Stimulated activated naive CD8-positive, alpha-beta T cell treated with anti-CD3 and anti-CD28 coated beads, Interleukin-15, Interleukin-2, amounts not matched to agents 100 ng/mL and 50 ng/mL, for 24 hours (primary cell): ENCODE measurements around the gene ELMOD1.

ENCODE experiments used
- H3K27ac Mint-ChIP-seq: one replicate; pipeline ENCODE4 v1.8.0; 2021; ENCODE audit warnings: mild to moderate bottlenecking, mixed read lengths
- H3K27me3 Mint-ChIP-seq: one replicate; pipeline ENCODE4 v1.8.0; 2021; ENCODE audit warnings: mixed read lengths
- H3K36me3 Mint-ChIP-seq: one replicate; pipeline ENCODE4 v1.8.0; 2021; ENCODE audit warnings: low read depth, mixed read lengths
- H3K4me1 Mint-ChIP-seq: one replicate; pipeline ENCODE4 v1.8.0; 2021; ENCODE audit warnings: low read depth, mixed read lengths
- H3K4me3 Mint-ChIP-seq: one replicate; pipeline ENCODE4 v1.8.0; 2021; ENCODE audit warnings: mild to moderate bottlenecking, mixed read lengths
- H3K9me3 Mint-ChIP-seq: one replicate; pipeline ENCODE4 v1.8.0; 2021; ENCODE audit warnings: mixed read lengths

ELMOD1 gene

DNA sequence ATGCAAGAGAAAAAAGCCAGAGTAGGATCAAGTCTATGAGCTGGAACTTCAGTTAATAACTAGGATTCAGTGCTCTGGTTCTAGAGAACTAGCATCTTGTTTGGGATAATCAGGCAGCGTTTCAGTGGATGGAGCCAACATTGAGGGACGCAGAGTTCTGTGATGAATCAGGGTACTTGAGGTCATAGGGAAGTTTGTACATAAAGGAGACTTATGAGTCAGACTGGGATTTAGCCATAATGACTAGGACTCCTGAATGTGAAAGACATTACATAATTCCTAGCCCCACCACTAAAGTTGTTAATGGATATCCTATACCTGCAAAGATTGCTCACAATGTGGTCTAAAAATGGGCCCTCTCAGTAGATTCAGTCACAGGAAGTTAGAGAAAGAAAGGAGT is 114.1 kb downstream of the ELMOD1 start:
- Mint-ChIP-seq H3K36me3 (no peaks in the 10 kb centered on the region), H3K27ac (no peak overlapping the region), H3K9me3 (no peaks in the 10 kb centered on the region), H3K4me3 (no peak overlapping the region), H3K4me1 (no peaks in the 10 kb centered on the region), H3K27me3 (peaks cover 34% of the 10 kb centered on the region)

DNA sequence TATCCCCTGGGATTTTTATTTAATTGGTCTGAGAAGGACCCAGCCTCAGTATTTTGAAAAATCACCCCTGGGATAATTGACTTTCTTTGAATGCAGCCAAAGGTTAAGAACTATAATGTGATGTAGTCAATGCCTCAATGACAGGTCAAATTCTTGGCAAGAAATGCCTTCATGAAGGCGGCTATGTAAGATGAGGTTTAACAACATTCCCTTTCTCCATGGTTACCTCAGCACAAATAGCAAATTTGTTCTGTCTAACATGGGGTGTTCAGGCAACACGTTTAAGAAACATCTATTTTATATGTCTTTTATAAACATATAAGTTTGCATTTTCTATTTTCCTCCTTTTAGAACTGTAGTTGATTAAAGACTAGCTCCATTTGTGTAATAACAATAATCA is 115.6 kb downstream of the ELMOD1 start:
- Mint-ChIP-seq H3K4me1 (no peaks in the 10 kb centered on the region), H3K27ac (no peak overlapping the region), H3K27me3 (peaks cover 38% of the 10 kb centered on the region), H3K36me3 (no peaks in the 10 kb centered on the region), H3K4me3 (no peak overlapping the region), H3K9me3 (no peaks in the 10 kb centered on the region)

DNA sequence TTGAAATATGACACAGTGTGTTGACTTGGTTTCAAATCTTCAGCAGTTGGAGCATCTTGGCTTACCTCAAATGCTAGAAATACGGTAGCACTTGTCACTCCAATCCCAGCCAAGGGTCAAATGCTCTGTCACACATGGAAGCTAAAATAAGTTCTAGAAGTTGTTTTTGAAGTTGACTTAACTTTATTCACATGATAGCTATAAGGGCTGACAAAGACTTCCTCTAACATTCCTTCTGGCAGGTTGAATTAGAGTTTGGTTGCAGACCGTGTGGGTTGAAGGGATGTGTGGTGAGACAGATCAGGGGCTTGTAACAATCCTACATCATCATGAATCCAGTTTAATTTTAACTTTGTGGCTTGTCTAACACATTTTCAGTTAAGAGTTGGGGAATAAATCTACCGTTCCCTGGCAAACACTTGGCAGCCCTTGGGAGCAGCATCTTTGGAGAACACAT is 116.3 kb downstream of the ELMOD1 start:
- Mint-ChIP-seq H3K27ac (no peak overlapping the region), H3K27me3 (peaks cover 40% of the 10 kb centered on the region), H3K4me3 (no peak overlapping the region), H3K9me3 (no peaks in the 10 kb centered on the region), H3K36me3 (no peaks in the 10 kb centered on the region), H3K4me1 (no peaks in the 10 kb centered on the region)

DNA sequence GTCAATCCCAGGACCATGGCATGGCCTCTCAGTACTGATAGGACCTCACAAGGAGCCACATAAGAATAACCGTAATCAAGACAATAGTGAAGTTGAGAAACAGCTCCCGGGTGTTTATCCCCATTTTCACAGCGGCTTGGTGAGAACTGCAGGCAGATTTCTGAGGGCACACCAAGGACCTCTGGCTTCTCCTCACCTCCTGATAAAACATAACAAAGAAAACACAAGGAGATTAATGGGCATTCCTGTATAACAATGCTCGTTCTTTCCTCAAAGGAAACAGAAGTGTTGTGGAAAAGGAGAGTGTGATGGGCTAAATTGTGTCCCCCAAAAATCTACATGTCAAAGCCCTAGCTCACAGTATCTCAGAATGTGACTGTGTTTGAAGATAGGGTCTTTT is 116.9 kb downstream of the ELMOD1 start:
- Mint-ChIP-seq H3K4me3 (no peak overlapping the region), H3K36me3 (no peaks in the 10 kb centered on the region), H3K4me1 (no peaks in the 10 kb centered on the region), H3K27ac (no peak overlapping the region), H3K9me3 (no peaks in the 10 kb centered on the region), H3K27me3 (peaks cover 43% of the 10 kb centered on the region)

DNA sequence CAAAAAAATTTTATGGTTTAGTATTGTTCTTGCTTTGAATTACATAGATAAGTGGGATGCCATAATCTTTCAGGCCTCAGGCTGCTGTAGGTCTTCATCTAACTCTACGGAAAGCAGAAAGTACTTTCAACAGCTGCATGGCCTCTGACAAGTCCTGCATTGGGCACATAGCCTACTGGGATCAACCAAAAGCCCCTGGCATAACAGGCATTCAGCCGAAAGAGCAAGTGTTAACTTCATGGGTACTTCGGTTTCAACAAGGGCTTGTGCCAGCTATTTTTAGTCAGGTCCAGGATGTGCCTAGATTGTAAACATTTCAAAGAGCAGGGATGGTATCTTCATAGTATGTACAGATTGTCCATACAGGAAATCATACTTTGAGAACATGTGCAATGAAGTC is 117.8 kb downstream of the ELMOD1 start:
- H3K4me1 Mint-ChIP-seq, result no peaks in the 10 kb centered on the region
- H3K36me3 Mint-ChIP-seq, result no peaks in the 10 kb centered on the region

DNA sequence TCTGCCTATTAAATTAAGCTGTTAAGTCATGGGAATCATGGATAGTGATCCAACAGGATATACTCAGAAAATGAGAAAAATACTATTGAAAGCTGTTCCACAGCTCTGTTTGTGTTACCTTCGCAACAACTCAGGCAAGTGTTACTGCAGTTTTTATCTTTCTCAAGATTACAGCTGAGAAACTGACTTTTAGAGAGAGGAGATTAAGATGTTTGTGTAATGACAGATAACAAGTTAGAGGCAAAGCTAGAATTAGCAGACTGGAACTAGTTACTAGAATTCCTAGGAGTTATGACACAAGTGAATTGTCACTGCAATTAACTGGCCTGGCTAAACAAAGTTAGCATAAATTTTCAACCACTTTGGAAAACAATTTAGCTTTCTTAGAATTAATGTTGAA is 119.4 kb downstream of the ELMOD1 start:
- H3K4me1 Mint-ChIP-seq, result no peaks in the 10 kb centered on the region
- H3K4me3 Mint-ChIP-seq, result no peak overlapping the region
- H3K27me3 Mint-ChIP-seq, result peaks cover 40% of the 10 kb centered on the region
- H3K27ac Mint-ChIP-seq, result no peak overlapping the region
- no peaks in the 10 kb centered on the region for H3K36me3 Mint-ChIP-seq
- H3K9me3 Mint-ChIP-seq, result no peaks in the 10 kb centered on the region

More for the DNA sequence above, 117.8 kb downstream of the ELMOD1 start:
- Mint-ChIP-seq H3K27ac (no peak overlapping the region), H3K9me3 (no peaks in the 10 kb centered on the region), H3K27me3 (peaks cover 35% of the 10 kb centered on the region), H3K4me3 (no peak overlapping the region)

DNA sequence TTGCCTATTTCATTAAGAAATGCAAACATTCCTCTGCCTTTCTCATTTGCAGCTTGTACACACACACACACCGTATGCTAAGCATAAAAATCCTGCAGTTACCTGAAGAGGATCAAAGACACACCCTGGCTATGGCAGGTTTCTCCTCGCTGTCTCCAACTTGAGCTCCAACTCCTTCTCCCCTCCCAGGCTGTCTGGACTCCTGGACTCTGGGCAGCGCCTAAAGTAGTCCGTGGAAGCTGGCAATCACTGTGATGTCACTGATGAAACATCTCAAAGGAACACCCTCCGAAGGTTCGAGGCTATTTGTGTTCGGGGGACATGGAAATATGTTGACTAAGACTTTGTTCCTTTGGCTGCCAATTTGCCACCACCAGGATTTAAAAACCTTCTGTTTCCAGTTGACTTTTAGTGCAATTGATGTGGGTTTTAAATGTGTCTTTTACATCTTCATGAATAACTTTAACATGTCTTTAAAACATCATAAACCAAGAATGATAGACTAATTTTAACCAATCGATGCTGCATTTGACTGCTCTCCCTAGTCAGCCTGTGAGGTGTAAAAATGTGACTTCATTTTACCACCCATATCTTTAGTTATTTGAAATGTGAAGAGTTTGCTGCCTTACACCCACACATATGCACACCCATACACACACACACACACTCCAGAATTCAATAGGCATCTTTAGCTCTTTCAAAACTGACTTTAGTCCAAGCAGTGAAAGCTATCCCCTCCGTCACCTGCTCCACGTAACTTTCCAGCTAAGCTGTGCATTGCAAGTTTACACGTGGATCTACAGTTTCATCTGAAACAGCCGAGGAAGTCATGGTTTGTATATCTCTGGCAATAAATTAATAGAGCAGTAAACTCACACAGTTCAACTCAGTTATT is 121.2 kb downstream of the ELMOD1 start, which contains the start of gene SLN:
Gene SLN, minus strand, starts transcription at position 196 of the 895 bp plus-strand sequence.
- no peak within 1 kb of the TSS for H3K4me3 Mint-ChIP-seq
- peaks cover 46% of the 10 kb centered on the region for H3K27me3 Mint-ChIP-seq
- H3K4me1 Mint-ChIP-seq, result no peaks in the 10 kb centered on the region
- no peaks in the 10 kb centered on the region for H3K9me3 Mint-ChIP-seq
- H3K36me3 Mint-ChIP-seq, result no peaks in the 10 kb centered on the region
- no peak within 1 kb of the TSS for H3K27ac Mint-ChIP-seq

DNA sequence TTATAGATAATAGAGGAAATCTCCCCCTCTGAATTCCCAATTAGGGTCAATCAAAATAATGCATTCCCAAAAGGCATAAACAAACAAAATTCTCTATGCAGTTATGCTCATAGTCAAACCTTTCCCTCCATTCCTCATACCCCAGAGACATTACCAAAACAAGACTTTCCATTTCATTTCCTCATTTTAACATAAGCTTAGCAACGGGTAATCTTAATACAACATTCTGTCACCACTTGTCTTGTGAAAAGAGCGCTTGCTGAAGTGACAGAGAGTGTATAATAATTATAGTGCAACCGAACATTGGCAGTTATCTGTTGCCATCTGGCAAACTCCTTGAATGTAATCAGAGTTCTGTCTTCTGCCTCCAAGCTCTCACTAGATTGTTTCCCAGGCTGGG is 122.1 kb downstream of the ELMOD1 start:
- Mint-ChIP-seq H3K27ac (no peak overlapping the region), H3K9me3 (no peaks in the 10 kb centered on the region), H3K4me3 (no peak overlapping the region), H3K4me1 (no peaks in the 10 kb centered on the region), H3K36me3 (no peaks in the 10 kb centered on the region), H3K27me3 (peaks cover 37% of the 10 kb centered on the region)
